Activated T-cell treated with anti-CD3 and anti-CD28 coated beads for 1 hour (primary cell): ENCODE data around the gene CARF.

Source experiments
- DNase-seq: peaks from one replicate; pipeline ENCODE4 v3.0.0-alpha.2; 2020; ENCODE audit warnings: low read depth

CARF gene

DNA sequence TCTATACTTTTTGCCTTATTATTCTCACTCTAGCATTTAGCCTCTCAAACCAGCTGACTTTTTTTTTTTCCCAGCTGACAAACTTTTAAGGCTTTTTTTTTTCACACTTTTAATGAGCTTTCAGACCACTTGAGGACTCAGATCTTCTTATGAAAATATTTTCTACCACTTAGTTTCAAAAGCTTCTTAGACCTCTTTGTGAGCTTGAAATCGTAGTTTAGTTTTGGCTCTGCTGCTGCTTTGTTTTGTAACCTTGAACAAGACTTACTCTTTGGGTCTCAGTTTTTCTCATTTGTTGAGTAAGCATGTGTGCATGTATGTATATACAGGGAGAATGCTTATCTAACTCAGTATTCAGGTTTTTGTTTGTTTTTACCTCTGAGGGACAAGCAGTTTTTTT is 106.1 kb downstream of the CARF start:
- DNase-seq, result no peak

DNA sequence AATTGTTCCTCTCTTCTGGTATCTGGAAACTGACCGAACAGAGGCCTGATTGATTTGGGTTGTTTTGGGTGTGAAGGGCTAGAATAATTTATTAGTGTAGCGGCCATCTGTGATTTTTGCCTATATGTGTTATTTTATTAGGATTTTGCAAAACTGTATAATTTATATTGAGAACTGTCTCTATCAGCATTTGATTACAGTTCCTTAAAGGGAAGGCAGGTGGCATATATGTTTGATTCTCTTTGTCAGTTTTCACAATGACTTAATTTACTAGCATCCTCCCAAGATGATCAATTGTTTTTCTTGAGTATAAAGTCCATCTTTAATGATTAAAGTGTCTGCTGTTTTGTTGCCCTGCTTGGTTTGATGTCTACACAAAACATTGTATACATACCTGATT is 107.1 kb downstream of the CARF start:
- DNase-seq, result no peak

DNA sequence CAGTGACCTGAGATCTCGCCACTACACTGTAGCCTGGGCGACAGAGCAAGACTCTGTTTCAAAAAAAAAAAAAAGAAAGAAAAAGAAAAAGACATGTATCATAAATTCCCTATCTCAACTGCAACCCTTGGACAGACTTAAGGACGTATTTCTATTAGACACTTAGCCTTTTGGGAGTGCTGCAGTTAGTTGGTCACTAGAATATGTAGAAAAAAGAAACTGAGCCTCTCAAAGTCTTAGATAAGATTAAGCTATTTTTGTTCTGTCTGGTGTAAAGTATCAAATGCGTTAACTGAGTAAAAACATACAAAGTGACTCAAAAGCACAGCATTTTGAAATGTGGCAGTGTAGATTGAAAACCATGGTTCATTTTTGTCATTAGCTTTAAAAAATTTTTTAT is 109.9 kb downstream of the CARF start:
- DNase-seq, result no peak

DNA sequence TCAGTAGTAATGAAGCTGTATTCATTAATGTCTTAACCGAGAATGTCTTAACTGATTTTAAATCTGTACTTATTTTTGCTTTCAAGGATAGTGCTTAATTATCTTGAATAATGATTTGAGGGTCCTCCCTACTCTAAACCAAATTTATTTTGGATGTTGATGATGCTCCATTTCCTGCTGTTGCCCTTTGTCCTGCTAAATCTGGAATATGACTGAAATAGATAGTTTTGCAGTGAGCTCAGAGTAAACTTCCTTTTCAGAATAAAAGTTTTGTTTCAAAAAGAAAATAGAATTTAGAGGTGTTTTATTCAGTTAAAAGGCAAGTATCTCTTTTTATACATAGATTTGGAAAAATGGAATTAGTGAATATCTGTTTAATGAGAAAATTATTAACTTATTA is 110.7 kb downstream of the CARF start:
- no peak for DNase-seq

DNA sequence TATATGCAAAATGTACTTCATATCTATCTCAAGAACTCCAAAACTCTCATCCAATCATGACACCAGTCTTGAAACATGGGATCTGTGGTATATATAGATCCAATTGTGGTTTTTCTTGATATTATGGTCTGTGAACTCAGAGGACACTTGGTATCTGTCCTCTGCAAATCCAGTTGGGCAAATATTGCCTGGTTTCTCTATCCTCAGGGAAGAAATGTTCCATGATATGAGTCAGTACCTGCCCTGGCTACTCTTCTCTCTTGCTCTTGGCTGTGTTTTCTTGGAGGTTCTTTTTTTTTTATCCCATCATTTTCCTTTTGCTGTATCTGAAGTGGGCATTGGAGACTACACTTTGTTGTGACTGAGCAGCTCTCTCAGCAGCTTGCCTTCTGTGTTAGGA is 113.5 kb downstream of the CARF start:
- no peak for DNase-seq

DNA sequence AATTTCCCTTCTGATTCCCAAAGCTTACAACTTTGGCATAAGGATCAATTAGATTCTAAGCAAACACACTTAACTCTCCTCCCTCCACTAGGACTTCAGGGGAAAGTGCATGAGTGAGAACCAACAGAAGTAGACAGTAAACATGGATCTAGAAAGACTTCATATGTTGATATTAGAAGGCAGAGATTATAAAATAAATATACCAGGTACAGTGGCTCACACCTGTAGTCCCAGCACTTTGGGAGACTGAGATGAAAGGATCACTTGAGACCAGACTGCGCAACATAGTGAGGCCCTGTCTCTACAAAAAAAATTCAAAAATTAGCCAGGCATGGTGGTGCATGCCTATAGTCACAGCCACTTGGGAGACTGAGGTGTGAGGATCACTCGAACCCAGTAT is 118.5 kb downstream of the CARF start:
- no peak for DNase-seq

DNA sequence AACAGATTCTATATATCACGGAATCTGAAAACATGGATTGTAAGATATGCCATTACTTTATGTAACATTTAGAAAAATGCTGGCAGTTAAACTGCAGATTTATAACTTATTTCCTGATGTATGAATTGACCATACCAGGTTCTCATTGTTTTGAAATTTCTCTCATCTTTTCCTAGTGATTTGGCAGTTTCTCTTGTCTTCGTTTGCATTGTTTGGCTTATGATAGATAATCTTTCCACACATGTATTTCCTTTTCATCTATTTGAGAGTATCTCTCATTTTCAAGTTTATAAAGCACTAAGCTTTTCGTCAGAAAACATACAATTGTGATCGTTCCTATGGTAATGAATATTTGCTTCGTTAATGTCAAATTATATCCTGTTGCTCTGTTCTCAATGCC is 118.9 kb downstream of the CARF start:
- DNase-seq, result no peak

DNA sequence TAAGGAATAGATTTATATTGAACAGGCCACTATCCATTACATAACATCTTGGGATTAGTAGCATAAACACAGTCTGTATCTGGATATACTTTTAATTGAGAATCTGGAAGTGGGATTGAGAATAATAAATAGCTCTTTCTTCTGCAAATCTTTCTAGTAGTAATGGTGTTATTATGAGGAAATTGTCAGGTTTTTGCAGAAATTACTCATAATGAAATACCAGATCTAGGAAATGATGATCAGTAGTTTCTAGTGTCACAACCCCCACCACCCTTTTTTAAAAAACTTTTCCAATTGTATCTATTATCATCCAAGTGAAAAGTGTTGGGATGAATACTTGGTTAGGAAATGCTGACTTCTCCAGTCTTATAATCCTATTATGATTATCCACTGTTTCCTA is 121.3 kb downstream of the CARF start:
- no peak for DNase-seq

DNA sequence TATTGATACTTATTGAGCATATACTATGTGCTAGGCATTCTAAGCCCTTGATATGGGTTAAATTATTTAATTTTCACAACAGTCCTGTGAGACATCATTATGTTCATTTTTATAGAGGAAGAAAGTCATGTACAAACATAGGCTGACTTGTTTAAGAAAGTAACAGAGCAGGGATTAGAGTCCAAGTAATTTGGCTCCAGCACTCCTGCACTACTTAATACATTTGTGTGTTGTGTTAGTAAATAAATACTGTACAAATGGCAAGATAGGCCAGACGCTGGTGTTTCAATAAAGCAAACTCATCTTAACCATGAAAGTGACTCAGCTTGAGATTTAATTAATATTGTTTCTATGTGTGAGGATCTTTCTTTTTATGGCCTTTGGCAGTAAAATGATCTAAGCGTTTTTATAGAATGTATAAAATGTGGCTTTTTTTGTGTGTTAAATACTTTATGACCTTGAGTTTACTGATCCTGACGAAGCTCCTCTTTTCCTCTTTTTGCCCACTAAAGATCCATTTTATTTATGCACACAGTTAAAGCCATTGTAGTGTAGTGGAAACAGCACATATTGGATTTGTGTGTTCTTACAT is 123.9 kb downstream of the CARF start:
- DNase-seq, result no peak
